NCI-H128 (cell line): ENCODE measurements around the gene MAP3K20.
A peak's percentile ranks its signal among the peaks of the same experiment; 100 is the strongest.
"Not testable (repeated sequence)": the region's sequence is repeated elsewhere in the genome, so short reads cannot be mapped to it uniquely, and the experiment has no call there.

Experiments
- DNase-seq: peaks from one replicate; lab custom pipeline; 2025; ENCODE audit not compliant: unreplicated experiment; lab: John Stamatoyannopoulos, UW

MAP3K20 gene

DNA sequence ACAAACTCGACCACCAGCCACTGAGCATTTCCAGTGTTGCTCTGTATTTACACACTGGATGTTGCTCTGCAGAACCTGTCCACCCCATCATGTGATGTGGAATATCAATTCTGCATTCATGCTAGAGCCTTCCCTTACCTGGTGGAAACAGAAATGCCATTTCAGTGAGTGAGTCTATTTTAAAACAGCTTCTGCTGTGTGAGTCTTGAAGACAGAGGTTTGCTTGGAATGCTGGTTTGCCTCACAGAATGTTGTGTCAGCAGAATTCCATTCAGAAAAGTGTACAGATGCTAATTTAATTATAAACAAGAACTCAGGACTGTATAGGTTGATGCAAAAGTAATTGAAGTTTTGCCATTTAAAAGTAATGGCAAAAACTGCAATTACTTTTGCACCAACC, 118.3 kb downstream of the MAP3K20 start:
- no peak for DNase-seq

DNA sequence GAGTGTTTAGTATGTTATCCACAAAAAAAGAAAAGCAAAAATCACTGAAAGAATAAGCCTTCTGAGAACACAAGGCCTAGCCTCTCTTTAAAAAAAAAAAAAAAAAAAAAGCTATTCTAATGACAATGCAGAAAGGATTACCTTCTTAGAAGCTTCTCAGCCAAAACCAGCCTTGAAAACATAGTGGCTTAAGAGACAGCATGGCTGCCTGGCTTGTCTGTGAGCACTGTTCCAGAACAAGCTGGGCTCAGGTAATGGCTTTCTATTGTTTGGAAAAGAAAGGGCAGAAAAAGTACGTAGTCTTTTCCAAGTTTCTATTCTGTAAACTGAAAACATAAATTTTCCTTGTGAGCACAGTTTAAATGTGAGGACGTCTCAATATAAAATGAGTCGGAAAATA, 119.5 kb downstream of the MAP3K20 start:
- DNase-seq, result no peak

DNA sequence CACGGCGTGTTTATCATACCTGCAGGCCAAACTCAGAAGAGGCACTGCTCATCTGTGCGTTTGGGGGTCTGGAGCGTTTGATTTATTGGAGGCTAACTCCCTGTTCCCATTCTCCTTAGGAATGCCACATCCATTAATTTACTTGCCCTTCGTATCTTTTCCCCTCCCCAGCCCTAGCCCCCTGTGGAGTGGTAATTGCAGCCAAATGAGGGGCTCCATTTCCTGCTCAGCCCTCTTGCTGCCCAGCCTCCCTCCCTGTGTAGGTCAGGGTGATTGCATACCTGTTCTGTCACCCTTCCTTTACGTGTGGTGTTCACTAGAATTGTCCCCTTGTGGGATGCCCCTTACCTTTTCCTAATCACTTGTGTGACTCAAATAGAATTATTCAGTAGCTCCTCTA, 120.4 kb downstream of the MAP3K20 start:
- no peak for DNase-seq

DNA sequence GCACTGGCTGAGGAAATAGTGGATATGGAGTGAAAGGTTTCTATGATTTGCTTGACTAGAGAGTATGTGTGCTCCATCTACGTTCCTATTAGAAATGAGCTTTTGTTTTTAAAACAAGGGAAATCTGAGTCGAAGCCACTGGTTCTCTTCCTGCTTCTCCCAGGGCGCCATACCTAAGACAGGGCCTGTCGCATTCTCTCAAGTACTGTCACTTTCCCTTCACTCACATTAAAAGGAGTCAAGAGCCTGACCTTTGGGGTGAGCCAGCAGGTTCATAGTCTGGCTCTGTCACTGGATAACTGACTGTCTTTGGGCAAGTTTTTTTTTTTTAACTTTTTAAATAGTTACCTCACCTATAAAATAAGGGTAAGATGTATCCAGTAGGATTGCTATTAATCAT, 121.0 kb downstream of the MAP3K20 start:
- DNase-seq, result no peak

DNA sequence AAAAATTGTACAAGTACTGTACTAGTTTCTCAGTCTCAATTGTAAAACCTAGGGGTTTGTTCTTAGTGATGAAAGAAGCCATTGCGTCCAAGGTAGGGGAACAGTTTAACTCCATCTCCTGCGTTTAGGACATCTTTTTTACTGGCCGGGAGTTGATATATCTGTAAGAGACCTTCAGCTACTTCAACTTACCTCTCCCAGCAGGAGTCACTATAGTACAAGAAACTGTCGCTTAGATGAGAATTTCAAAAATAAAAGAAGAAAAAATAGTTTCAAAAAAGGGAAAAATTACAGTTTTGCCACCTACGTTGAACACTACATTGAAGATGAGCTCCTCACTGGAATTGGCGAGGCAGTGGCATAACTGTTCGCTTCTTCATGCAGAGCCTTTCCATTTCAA, 122.7 kb downstream of the MAP3K20 start:
- DNase-seq, result no peak

DNA sequence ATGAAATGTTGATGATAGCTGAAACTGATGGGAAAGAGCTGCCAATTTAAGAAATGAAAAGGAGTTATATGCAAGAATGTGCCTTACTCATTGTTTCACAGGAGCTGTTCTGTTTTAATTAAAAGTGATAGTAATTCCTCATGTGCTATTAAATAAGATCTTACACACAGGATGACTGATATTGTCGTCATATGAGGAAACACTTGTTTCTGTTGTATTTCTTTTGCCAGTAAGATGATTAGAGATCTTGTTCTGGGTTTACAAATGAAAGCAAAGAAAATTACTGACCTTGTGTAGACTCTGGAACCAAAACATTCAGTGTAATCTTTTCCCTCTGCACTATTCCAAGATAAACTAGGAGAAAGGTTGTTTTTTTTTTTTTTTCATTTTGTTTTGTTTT, 123.6 kb downstream of the MAP3K20 start:
- no peak for DNase-seq

DNA sequence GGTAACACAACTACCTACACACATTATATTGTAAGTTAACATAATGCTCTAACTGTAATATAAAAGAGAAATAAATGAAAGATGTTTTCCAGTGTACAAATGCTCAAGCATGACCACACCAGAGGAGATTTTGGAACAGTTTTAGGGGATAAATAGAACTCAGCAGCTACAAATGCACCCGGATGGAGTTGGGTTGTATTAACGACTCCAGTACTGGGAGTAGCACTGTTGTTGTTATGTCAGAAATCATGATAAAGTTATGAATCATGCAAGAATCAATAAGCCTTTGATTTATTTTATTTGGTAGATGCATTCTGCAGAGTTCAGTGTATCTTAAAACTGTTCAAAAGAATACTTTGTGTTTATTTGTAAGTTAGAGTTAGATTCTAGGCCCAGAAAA, 126.9 kb downstream of the MAP3K20 start:
- no peak for DNase-seq

DNA sequence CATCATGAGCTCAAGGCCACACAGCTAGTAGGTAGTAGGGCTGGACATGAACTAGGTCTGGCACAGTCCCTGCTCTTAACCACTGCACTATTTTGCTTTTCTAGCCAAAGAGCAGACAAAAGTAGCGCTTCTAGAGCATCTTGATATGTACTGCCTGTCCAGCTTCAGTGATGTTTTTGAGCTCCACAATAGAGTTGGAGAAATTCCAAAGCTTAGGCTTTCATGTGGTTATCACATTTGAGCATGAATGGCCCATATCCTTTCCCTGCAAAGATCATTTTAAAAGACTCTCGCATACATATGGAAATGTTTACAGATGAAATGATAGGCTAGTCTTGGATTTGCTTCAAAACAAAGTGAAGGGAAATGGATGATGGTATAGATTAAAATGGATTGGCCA, 128.7 kb downstream of the MAP3K20 start:
- no peak for DNase-seq

DNA sequence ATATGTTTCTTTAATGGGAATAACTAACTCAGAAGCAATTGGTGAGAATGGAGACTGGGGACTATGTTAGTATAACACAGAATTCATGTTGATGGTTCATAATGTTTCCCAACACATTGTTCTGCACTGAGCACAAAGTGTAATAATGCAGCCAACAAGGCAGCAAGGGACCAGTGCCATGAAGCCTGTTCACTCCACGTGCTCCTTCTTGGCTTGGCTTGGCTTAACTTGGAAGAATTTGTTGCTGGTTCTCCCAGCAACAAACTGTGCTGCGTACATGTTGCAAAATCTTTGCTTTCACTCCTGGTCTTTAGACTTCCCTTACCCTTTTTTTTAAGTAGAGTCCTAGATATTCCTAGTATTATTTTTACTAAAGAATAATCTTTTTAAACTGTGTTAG, 129.7 kb downstream of the MAP3K20 start:
- DNase-seq, result no peak

DNA sequence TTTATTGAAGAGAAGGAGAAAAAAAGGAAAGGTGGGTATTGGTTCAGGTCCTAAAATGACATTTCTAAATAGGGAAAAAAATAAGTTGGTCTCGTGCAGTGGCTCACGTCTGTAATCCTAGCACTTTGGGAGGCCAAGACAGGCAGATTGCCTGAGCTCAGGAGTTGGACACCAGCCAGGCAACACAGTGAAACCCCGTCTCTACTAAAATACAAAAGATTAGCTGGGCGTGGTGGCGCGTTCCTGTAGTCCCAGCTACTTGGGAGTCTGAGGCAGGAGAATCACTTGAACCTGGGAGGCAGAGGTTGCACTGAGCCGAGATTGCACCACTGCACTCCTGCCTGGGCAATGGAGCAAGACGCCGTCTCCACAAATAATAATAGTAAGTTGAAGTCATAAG, 131.5 kb downstream of the MAP3K20 start:
- DNase-seq, result not testable (repeated sequence)

DNA sequence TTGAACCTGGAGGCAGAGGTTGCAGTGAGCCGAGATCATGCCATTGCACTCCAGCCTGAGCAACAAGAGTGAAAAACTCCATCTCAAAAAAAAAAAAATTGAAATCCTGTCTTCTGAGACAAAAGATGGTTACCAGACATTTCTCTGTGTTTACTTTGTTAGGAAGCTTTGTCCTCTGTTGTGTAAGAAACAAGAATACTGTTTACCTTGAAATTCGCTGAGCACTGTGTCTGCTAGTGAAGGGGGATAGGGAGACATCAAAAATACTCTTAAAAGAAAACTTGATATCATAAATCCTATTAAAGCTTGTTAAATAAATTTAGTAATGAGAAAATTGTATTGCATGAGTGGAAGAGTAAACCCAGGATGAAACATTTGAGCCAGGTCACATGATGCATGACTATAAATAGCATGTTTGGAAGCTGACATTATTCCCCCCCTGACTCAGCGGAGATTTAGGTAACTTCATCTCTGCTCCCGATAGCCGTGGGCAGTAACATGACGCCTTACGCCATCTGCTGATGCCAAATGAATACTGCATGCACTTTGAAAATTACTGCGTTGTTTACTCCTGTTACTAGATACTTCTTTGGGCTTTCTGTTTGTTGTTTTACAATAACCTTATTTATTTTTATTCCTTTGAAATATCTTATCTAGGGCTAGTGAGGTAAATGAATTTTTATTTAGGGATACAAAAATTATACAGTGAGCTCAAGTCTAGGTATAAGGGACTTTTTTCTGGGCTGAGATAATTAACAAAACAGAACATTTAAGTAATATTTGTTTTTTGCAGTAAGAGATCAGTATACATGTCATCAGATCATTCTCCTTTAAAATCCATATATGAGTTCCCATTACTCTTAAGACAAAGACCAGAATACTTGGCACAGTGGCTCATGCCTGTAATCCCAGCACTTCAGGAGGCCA, 134.9 kb downstream of the MAP3K20 start:
- DNase-seq, result peak; percentile 9

DNA sequence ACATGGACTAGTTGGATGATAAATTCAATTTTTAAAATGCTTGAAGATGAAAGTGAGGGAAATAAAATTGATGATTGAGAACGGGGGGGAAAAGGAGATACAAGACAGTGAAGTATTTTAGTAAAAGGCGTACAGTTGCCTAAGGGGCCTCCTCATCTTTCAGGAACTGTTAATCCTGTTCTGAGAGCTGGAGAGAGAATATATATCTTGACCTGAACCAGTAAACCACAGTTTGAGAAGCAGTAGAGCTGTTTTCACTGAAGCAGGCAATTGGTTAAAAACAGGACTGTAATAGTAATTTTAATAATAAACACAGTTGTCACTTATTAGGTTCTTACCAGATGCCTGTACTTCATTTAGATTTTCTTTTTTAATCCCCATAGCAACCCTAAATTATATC, 137.5 kb downstream of the MAP3K20 start:
- no peak for DNase-seq

DNA sequence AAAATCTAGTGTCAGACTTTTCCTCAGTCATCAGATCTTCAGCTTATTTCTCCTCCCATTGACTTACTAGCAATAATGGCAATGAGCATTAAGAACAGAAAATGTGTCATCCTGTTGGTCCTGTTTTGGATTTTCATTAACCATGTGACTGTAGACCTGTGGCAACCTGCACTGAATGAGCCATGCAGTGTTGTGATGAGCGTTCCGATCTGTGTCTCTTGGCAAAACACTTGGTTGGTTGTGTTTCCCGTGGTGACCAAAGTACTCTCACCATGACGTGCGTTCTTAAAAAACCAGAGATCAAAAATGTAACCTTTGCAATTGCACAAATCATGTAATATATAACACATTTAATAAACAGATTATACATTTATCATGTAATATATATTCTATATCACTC, 138.6 kb downstream of the MAP3K20 start:
- no peak for DNase-seq

DNA sequence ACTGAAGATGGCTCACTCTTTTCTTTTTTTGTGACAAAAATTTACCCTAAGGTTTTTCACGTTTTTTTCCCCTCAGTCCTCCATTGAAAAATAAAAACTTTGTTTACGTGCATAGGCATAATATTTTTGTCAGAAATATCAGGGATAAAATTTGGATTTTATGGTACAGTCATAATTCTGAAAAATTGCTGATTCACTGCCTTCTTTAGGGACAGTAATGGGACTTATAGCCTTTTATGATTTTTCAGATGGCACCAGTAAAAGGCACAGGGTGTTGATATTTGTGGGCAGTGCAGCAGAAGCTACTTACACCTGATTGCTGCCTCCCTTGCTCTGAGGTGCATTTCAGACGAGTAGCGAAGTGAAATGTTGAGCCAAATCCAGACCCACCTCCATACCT, 139.7 kb downstream of the MAP3K20 start:
- DNase-seq, result no peak

DNA sequence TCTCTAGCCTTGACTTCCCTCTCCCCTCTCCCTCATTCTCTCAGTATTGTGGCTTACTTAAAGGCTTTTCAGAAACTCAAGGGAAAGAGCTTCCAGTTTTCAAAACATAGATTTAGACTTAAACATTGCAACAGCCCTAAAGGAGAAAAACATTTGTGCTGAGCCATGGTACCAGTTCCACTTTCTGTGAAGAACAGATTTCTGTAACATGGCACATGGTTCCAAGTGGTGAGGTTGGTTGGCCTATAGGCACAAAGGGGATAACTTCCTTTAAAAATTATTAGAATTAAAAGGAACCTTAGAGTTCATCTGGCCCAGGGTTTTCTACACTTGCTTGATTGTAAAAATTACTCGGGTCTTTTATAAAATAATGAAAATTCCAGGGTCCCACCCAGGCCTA, 140.4 kb downstream of the MAP3K20 start:
- no peak for DNase-seq

DNA sequence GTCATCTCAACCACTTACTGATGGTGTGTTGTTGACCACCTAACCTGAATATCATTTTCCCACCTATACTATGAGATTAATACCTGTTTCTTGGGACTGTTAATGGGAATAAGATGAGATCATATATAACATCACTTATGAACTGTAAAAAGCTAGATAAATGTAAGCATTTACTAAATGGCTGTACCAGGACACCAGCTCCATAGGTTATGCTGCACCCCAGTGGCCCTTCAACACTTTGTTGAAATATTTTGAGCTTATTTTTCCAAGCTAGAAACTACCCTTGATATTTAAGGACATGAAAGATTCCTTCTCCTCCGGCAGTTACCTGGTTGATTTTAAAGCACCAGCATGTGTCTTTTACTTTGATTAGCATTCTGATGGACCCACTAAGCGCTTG, 141.0 kb downstream of the MAP3K20 start:
- DNase-seq, result no peak

DNA sequence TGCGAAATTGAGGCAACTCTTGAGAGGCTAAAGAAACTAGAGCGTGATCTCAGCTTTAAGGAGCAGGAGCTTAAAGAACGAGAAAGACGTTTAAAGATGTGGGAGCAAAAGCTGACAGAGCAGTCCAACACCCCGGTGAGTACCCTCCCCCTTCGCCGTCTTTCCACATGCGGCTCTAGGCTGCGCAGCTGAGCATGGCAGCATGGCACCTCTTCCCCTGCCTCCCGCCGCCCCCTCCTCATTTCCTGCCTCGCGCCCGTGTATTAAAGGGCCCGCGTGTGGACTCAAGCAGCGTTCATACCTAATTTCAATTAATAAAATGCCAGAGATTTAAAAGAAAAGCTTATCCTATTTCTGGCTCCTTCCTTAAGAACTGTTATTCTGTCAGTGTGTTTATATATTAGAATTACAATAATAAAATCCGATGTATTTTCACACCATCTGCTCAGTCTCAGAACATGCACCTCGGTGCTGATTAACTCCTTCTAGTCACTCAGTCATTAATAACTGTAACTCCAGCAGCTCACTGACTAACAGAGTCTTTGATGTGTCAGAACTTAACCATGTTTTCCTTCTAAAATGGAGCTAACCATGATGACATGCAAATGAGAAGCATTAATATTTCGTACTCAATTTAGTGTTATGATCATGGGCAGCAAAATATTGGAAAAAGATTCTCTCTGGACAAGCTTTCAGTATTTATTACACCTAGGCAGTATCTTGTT, 141.6 kb downstream of the MAP3K20 start:
- DNase-seq, result no peak

DNA sequence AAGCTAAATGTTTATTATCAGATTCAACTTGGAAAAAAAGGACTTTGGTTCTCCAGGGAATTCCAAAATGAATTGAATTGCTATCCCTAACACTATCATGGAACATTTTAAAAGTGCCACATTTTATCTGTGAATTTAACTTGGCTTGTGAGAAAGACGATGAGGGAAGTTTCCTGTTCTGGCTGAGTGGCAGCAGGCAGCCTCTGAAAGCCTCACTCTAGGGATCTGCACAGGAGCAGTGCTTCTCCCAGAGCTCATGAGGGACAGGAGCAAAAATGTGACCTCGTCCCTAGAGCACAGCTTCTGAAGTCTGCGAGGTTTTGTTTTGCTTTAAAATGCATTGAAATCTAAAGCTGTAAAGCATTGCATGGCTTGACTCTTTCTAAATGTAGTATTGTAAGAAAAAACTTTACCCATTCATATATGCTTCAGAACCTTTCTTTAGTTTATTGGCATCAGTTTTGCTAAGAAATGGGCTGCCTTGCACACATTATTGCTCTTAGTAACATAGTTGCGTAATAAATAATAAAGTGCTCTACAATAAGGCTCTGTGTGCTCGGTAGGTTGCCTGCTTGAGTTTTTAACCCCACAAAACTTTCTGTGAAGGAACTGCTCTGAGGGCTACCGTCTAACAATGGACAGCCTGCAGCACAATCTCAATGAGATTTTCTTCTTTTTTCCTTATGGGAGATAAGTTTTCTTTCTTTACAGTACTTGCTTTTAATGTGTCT, 142.8 kb downstream of the MAP3K20 start:
- DNase-seq, result no peak

DNA sequence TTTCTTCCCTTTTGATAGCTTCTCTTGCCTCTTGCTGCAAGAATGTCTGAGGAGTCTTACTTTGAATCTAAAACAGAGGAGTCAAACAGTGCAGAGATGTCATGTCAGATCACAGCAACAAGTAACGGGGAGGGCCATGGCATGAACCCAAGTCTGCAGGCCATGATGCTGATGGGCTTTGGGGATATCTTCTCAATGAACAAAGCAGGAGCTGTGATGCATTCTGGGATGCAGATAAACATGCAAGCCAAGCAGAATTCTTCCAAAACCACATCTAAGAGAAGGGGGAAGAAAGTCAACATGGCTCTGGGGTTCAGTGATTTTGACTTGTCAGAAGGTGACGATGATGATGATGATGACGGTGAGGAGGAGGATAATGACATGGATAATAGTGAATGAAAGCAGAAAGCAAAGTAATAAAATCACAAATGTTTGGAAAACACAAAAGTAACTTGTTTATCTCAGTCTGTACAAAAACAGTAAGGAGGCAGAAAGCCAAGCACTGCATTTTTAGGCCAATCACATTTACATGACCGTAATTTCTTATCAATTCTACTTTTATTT, 145.6 kb downstream of the MAP3K20 start:
- no peak for DNase-seq

DNA sequence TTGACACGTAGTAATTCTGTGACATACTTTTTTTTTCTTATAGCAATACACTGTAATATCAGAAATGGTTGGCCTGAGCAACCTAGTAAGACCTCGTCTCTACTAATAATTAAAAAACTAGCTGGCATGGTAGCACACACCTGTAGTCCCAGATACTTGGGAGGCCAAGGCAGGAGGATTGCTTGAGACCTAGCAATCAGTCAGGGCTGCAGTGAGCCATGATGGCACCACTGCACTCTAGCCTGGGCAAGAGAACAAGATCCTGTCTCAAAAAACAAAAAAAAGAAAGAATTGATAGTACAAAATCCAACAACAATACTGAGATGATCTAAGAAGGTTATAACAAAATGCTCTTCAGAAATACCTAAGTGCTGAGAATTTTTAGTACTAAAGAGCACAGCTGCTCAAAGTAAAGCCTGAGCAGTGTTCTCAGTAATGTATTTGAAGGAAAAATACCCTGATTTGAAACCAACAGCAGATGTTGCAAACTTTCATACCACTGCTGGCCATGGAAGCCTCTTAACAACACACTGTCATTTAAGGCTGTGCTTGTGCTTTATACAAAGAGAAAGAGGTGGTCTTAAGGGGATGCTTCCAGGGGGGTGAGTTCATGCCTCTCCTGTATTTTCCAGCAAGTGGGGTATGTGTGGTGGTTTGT, 146.4 kb downstream of the MAP3K20 start:
- no peak for DNase-seq

DNA sequence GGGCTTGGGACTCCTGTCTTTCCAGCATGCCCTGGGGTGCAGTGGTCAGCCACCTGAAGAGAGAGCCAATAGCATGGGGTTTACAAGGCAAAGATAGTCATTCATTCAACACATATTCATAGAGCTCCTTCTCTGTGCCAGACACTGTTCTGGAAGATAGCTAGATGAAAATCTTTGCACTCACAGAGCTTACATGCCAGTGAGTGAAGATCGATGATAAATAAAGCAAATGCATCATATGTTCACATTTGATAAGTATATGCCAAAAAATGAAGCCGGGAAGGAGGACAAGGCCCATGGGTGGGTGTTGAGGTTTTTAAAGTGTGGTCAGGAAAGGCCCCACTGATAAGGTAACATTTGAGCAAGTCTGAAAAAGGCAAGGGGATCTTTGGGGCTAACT, 148.2 kb downstream of the MAP3K20 start:
- DNase-seq, result no peak
